Uterus (tissue), 4 donors: ENCODE measurements around the gene MACO1. TPM values are rescaled to one million over a fixed set of nuclear protein-coding genes. Genes with fewer than 3 reads are reported as not detected.
A peak's percentile ranks its signal among the peaks of the same experiment; 100 is the strongest.
"Not testable (repeated sequence)": the region's sequence is repeated elsewhere in the genome, so short reads cannot be mapped to it uniquely, and the experiment has no call there.

Experiments used
- DNase-seq, 2 donors: peaks; one replicate each; pipeline ENCODE4 v3.0.0-alpha.2; 2019 to 2020
- H3K27ac ChIP-seq, 2 donors: fragments of 200-600 bp; sonication (generic); 1 replicate in 1 of 2; 2 replicates in 1 of 2; pipeline ENCODE4 v1.5.1; 2016 to 2018
- H3K27me3 ChIP-seq, 2 donors: fragments of 200-600 bp; sonication (generic); one replicate each; pipeline ENCODE4 v1.5.1; 2018 to 2019; ENCODE audit warnings: control low read depth in 1 of 2
- H3K36me3 ChIP-seq, 2 donors: fragments of 200-600 bp; sonication (generic); one replicate each; pipeline ENCODE4 v1.5.1; 2019; ENCODE audit warnings: control low read depth in 1 of 2
- H3K4me1 ChIP-seq, 2 donors: fragments of 200-600 bp; sonication (generic); one replicate each; pipeline ENCODE4 v1.5.1; 2018 to 2019; ENCODE audit warnings: control low read depth in 1 of 2
- H3K4me3 ChIP-seq, 2 donors: fragments of 200-600 bp; sonication (generic); 1 replicate in 1 of 2; 2 replicates in 1 of 2; pipeline ENCODE4 v1.5.1; 2018 to 2019; ENCODE audit warnings: mild to moderate bottlenecking in 1 of 2
- H3K9me3 ChIP-seq, 2 donors: fragments of 200-600 bp; sonication (generic); one replicate each; pipeline ENCODE4 v1.5.1; 2019; ENCODE audit warnings: control low read depth in 1 of 2
- POLR2A ChIP-seq, 2 donors: fragments of 450-650 bp; IDR thresholded peaks; one replicate each; pipeline ENCODE4 v1.6.1; 2016; ENCODE audit warnings: antibody characterized with exemption in 2 of 2, mild to moderate bottlenecking in 1 of 2, moderate library complexity in 1 of 2
- intact Hi-C: fragments of 100-400 bp; cut with DNase I; formaldehyde crosslinking; loops from one replicate; pipeline ENCODE4 v1.15.1; 2023; ENCODE audit warnings: low total_unique reads
- total RNA-seq, 4 donors: library from RNA; depleted of rRNA in 3 of 4; stranded (reverse); fragments of >200 nt in 3 of 4; gene quantifications; one replicate each; pipeline versions ENCODE4 v1.1.0 to v1.2.4, GENCODE V29; 2014 to 2023
- TF ChIP-seq, protein P1 (sequence below), 4 experiments: fragments of 200-600 bp in 2 of 4; fragments of 450-650 bp in 2 of 4; sonication (generic) in 2 of 4; IDR thresholded peaks; one replicate each; pipeline ENCODE4 v1.5.1; 2016 to 2019; ENCODE audit warnings: antibody characterized with exemption in 4 of 4, mild to moderate bottlenecking in 2 of 4, moderate library complexity in 1 of 4
- donor health status: DM: yes; HTN: yes; CAD: no.

MACO1 gene, protein sequence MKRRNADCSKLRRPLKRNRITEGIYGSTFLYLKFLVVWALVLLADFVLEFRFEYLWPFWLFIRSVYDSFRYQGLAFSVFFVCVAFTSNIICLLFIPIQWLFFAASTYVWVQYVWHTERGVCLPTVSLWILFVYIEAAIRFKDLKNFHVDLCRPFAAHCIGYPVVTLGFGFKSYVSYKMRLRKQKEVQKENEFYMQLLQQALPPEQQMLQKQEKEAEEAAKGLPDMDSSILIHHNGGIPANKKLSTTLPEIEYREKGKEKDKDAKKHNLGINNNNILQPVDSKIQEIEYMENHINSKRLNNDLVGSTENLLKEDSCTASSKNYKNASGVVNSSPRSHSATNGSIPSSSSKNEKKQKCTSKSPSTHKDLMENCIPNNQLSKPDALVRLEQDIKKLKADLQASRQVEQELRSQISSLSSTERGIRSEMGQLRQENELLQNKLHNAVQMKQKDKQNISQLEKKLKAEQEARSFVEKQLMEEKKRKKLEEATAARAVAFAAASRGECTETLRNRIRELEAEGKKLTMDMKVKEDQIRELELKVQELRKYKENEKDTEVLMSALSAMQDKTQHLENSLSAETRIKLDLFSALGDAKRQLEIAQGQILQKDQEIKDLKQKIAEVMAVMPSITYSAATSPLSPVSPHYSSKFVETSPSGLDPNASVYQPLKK
- total RNA-seq: 10 to 100 TPM; 15.4 to 26.8 (median 20.2) TPM

DNA sequence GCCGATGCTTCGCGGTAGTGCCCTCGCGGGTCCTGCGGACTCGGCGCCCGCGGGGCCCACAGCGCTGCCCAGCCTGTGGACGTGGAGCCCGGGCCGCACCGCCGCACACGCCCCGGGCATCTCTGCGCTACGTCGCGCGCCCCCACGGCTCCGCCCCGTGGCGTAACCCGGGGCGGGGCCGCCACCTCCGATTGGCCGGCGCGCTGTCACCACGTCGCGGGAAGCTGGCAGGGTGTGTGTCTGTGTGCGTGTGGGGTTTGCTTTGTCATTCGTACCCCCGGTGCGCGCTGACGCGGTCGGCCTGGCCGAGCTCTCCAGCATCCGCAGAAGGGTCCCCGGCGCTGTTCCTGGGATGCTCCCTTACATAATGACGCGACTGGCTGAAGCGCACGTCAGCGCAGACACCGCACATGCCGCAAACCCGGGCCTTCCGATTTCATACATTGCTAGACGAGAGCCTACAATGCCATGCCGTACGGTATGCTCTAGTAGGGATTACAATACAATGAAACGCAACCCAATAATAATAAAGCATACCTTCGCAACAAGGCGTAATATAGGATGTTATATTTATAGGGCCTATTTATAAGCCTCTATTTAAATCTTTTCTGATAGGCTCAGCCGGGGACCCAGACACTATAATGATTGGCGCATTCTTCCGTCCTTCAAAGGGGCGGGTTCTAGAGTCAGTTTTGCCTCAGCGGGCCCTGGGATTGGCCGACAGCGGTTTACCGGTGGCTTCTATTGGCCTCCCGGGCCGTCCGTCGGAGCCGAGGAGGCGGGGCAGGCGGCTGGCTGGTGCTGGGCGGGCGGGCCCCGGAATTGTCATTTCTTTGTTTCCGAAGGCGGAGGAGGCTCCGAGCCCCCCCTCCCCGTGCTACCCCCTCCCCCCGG is at the start of gene MACO1:
MACO1 (plus strand) TSS at position 825 of the 894 bp plus-strand sequence. CDS start 202 bp downstream, outside the sequence.
- TF ChIP-seq POLR2A (IDR thresholded peaks at IDR 0.05): peak; percentile 62 to 80
- TF ChIP-seq, protein P1, sequence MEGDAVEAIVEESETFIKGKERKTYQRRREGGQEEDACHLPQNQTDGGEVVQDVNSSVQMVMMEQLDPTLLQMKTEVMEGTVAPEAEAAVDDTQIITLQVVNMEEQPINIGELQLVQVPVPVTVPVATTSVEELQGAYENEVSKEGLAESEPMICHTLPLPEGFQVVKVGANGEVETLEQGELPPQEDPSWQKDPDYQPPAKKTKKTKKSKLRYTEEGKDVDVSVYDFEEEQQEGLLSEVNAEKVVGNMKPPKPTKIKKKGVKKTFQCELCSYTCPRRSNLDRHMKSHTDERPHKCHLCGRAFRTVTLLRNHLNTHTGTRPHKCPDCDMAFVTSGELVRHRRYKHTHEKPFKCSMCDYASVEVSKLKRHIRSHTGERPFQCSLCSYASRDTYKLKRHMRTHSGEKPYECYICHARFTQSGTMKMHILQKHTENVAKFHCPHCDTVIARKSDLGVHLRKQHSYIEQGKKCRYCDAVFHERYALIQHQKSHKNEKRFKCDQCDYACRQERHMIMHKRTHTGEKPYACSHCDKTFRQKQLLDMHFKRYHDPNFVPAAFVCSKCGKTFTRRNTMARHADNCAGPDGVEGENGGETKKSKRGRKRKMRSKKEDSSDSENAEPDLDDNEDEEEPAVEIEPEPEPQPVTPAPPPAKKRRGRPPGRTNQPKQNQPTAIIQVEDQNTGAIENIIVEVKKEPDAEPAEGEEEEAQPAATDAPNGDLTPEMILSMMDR (IDR thresholded peaks at IDR 0.05): no peak
- peak within 1 kb of the TSS; percentile 77 to 99 for H3K4me3 ChIP-seq
- peaks cover 0 to 4% of the 10 kb centered on the region in 2 donors for H3K4me1 ChIP-seq
- H3K36me3 ChIP-seq: no peaks in the 10 kb centered on the region
- peak within 1 kb of the TSS; percentile 90 to 96 for H3K27ac ChIP-seq
- intact Hi-C loops: no loop called here
- H3K27me3 ChIP-seq: no peaks in the 10 kb centered on the region
- H3K9me3 ChIP-seq: no peaks in the 10 kb centered on the region
- peak; percentile 96 for DNase-seq

GRCh38 chr1:25382543-25382942 is 48.2 kb upstream of the MACO1 start:
- H3K36me3 ChIP-seq, H3K4me3 ChIP-seq, H3K27me3 ChIP-seq, H3K9me3 ChIP-seq, H3K4me1 ChIP-seq, H3K27ac ChIP-seq, intact Hi-C loops, DNase-seq: not testable (repeated sequence)

- H3K27me3 ChIP-seq, intact Hi-C loops: not testable (repeated sequence)
These were observed 47.6 kb upstream of the MACO1 start for GRCh38 chr1:25383090-25383489.

GRCh38 chr1:25383875-25384274 is 46.8 kb upstream of the MACO1 start:
- DNase-seq, H3K4me3 ChIP-seq, intact Hi-C loops, H3K27me3 ChIP-seq, H3K9me3 ChIP-seq, H3K36me3 ChIP-seq, H3K27ac ChIP-seq, H3K4me1 ChIP-seq: not testable (repeated sequence)

More at GRCh38 chr1:25383090-25383489, 47.6 kb upstream of the MACO1 start:
- DNase-seq, H3K27ac ChIP-seq, H3K36me3 ChIP-seq, H3K4me3 ChIP-seq, H3K4me1 ChIP-seq, H3K9me3 ChIP-seq: not testable (repeated sequence)

DNA sequence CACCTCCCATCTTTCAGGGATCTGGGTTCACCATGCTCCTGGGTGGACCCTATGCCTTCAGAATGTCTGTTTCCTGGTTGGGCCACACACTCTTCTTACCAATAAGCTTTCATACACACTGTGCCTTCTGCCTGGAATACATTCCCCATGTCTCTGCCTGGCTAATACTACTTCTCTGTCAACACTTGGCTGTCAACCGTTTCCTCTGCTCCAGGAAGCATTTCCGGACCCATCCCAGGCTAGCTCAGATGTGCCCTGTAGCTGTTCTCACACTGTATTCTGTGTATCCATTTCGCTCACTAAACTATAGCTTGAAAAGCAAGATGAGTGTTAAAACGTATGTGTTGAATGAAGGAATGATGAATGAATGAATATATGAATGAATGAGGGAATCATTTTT is 43.6 kb upstream of the MACO1 start:
- H3K9me3 ChIP-seq, H3K4me3 ChIP-seq, intact Hi-C loops, H3K36me3 ChIP-seq, DNase-seq, H3K4me1 ChIP-seq, H3K27me3 ChIP-seq, H3K27ac ChIP-seq: not testable (repeated sequence)

GRCh38 chr1:25388691-25389090 is 42.0 kb upstream of the MACO1 start:
- H3K27me3 ChIP-seq, DNase-seq, H3K9me3 ChIP-seq, H3K4me3 ChIP-seq, intact Hi-C loops, H3K27ac ChIP-seq, H3K36me3 ChIP-seq, H3K4me1 ChIP-seq: not testable (repeated sequence)

DNA sequence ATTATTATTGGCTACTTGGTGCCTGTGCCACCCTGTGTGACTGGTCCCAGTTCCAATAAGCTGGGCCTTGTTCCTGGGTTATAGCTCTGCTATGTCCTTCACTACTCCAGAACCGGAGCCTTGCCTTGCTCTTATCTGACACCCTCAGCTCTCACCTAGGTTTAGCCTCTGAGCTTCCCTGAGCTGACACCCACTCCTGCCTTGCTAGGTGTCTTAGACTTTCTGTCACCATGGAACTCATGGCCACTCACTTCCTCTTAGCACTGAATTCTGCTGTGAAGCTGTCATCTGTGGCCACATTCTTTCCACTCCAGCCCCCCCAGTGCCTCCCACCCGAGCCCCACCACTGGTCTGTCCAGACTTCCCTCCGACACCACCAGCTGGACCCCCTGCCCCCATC is 41.0 kb upstream of the MACO1 start:
- DNase-seq, H3K4me1 ChIP-seq, H3K27me3 ChIP-seq, H3K27ac ChIP-seq, H3K36me3 ChIP-seq, H3K4me3 ChIP-seq, H3K9me3 ChIP-seq, intact Hi-C loops: not testable (repeated sequence)

- no peaks in the 10 kb centered on the region for H3K4me1 ChIP-seq
- no peak for DNase-seq
- no peak overlapping the region for H3K4me3 ChIP-seq
- intact Hi-C loops: no loop called here
- H3K36me3 ChIP-seq: no peaks in the 10 kb centered on the region
- H3K27me3 ChIP-seq: no peaks in the 10 kb centered on the region
- no peaks in the 10 kb centered on the region for H3K9me3 ChIP-seq
- no peak for TF ChIP-seq POLR2A (IDR thresholded peaks at IDR 0.05)
- H3K27ac ChIP-seq: no peak overlapping the region
These were observed 37.9 kb upstream of the MACO1 start for GRCh38 chr1:25392841-25393240.

- H3K4me3 ChIP-seq, H3K27me3 ChIP-seq, H3K36me3 ChIP-seq, intact Hi-C loops, H3K27ac ChIP-seq, H3K4me1 ChIP-seq, H3K9me3 ChIP-seq: not testable (repeated sequence)
- DNase-seq: peak in 1 of 2 donors; percentile 21
These were observed 33.1 kb upstream of the MACO1 start for GRCh38 chr1:25397549-25397948.

- H3K27me3 ChIP-seq, DNase-seq, H3K27ac ChIP-seq, H3K9me3 ChIP-seq, H3K4me1 ChIP-seq, H3K4me3 ChIP-seq, intact Hi-C loops, H3K36me3 ChIP-seq: not testable (repeated sequence)
These were observed 32.6 kb upstream of the MACO1 start for GRCh38 chr1:25398079-25398478.
